Right ventricle myocardium inferior (tissue), 1 donor: ENCODE results near the gene NKIRAS2. TPM values are rescaled to one million over a fixed set of nuclear protein-coding genes. Genes with fewer than 3 reads are reported as not detected.

Experiments used
- ATAC-seq: fragments of 200-7000 bp; cut with Tn5 transposase; one replicate; pipeline ENCODE4 v1.9.1; 2020; ENCODE audit warnings: mild to moderate bottlenecking, moderate library complexity
- DNase-seq: peaks from one replicate; pipeline ENCODE4 v3.0.0; 2021; ENCODE audit errors: missing footprints
- intact Hi-C: fragments of 100-400 bp; cut with DNase I; formaldehyde crosslinking; loops from one replicate; pipeline ENCODE4 v1.11.0; 2022
- total RNA-seq: library from RNA; stranded (reverse); fragmentation: NEBNext Ultra II Directional; extraction: Animal tissue kit (Norgen Biotek cat#: 25700); gene quantifications from one replicate; pipeline ENCODE4 v1.2.1, GENCODE V29; 2021
- donor health status: DM: no; HTN: yes; CAD: no; lungs with severe emphysema.

Gene NKIRAS2
- total RNA-seq, 1 donor from 2014 or later: 47.1 TPM

GRCh38 chr17:42047343-42047742 lies 27.5 kb downstream of the NKIRAS2 start:
- ATAC-seq (no peak), DNase-seq (no peak)
- intact Hi-C loops: no loop called here

GRCh38 chr17:42049834-42050392 lies 30.0 kb downstream of the NKIRAS2 start:
- DNase-seq: no peak
- peak; percentile 4 for ATAC-seq
- intact Hi-C loops: no loop called here

GRCh38 chr17:42050393-42051012 lies 30.6 kb downstream of the NKIRAS2 start, which contains the start of gene C17orf113:
TSS of gene C17orf113 (minus strand) at chr17:42050601. CDS start at chr17:42043376, 7,225 bp downstream.
- intact Hi-C loops: no loop called here
- ATAC-seq (peak; percentile 78), DNase-seq (no peak)

DNA sequence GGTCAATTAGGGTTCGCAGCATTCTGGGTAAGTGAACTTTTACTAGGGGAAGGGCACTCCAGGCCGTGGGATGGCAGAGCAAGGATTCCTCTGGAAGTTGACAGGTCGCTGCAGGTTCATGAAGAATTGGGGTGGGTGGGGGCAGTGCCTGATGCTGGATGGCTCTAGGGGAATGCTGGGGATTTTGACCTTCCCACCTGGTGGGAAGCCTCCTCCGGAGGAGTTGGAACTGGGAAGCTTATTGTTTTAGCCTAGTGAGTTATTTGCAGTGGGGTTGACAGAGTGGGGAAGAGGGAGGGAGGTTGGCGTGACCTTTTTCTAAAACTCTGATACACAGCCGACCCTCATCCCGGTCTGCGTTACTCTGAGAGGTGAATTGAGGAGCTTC lies 31.1 kb downstream of the NKIRAS2 start:
- ATAC-seq (no peak), DNase-seq (no peak)
- intact Hi-C loops: no loop called here

GRCh38 chr17:42051645-42052044 lies 31.8 kb downstream of the NKIRAS2 start:
- intact Hi-C loops: no loop called here
- DNase-seq (no peak), ATAC-seq (no peak)

- intact Hi-C loops: no loop called here
- DNase-seq: no peak
- no peak for ATAC-seq
These were observed 32.5 kb downstream of the NKIRAS2 start for GRCh38 chr17:42052346-42052877.

DNA sequence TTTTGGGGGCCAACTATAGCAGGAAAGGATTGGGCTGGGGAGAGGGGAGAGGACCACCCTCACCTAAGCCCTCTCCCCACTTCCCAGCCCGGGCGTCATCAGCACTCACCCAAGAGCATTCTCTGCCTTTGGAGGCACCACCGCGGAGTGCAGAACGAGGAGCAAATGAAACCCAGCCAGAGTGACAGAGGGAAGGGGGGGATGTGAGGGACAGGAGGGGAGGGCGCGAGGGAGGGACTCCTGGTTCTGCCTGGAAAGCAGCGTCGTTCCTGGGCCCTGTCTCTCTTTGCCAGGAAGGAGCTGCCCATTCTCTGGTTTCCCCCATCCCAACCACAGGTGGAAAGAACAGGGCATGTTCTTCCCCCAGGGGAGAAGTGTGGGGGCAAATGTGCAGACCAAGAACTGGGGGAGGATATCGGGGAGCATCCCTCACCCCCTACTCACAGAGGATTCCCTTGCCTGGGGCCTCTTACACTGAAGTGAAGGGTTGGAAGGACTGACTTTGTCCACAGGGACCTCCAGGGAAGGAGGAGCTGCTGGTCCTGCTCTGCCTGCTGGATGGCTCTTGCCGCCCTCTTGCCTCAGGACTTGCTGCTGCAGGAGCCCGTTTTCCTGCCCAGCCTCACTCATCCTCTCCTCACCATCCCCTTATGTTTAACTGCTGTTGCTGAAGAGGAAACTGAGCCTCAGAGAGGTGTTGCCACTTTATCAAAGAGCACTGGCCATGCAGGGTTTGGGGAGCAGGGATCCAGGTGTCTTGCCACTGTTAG lies 34.0 kb downstream of the NKIRAS2 start:
- intact Hi-C loops: no loop called here
- DNase-seq (no peak), ATAC-seq (no peak)

- no peak for DNase-seq
- ATAC-seq: no peak
- intact Hi-C loops: no loop called here
These were observed 35.1 kb downstream of the NKIRAS2 start for GRCh38 chr17:42055027-42055426.

DNA sequence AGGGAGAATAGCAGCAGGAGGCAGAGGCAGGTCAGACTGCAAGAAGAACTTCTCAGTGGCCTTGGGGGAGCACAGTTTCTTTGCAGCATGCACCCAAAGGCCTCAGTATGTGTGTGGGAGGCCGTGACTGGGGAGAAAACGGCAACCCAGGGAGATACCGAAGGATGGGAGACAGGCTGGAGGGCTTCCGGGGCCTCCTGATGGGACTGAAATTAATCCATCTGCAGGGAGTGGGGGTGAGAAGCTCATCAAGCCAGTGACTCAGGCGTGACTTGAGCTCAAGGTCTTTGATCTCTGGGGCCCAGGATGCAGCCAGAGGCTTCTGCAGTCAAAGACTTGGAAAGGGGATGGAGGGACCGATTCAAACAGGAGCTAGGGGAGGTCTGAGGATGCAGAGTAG lies 35.6 kb downstream of the NKIRAS2 start:
- intact Hi-C loops: no loop called here
- DNase-seq: no peak
- ATAC-seq: no peak

DNA sequence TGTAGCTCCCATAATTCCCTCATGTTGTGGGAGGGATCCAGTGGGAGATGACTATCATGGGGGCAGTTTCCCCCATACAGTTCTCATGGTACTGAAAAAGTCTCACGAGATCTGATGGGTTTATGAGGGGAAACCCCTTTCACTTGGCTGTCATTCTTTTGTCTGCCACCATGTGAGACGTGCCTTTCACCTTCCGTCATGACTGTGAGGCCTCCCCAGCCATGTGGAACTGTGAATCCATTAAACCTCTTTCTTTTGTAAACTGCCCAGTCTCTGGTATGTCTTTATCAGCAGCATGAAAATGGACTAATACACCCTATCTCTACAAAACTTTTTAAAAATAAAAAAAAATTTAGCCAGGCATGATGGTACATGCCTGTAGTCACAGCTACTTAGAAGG lies 36.7 kb downstream of the NKIRAS2 start:
- intact Hi-C loops: no loop called here
- DNase-seq (no peak), ATAC-seq (no peak)

GRCh38 chr17:42058063-42058462 lies 38.2 kb downstream of the NKIRAS2 start:
- ATAC-seq (no peak), DNase-seq (no peak)
- intact Hi-C loops: no loop called here

DNA sequence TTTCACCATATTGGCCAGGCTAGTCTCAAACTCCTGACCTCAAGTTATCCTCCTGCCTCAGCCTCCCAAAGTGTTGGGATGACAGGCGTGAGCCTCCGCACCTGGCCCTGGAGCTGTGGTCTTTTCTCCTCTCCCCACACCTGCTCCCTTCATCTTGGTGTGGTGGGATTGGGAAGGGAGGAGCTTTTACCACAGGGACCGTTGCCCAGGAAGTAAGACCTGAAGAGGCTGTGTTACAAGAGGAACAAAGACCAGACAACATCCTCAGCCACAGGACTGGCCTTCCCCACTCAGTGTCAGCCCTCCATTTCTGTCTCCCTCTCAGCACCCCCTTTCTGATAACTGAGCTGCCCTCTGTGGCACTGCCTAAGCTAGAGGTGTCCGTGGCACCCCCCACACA lies 39.9 kb downstream of the NKIRAS2 start:
- ATAC-seq (no peak), DNase-seq (no peak)
- intact Hi-C loops: loop anchor here (5.0 kb wide), 1 partner anchor 33 kb away; no protein-coding TSS in a partner anchor

- no peak for DNase-seq
- no peak for ATAC-seq
- intact Hi-C loops: loop anchor here (5.0 kb wide), 1 partner anchor 33 kb away; no protein-coding TSS in a partner anchor
These were observed 40.3 kb downstream of the NKIRAS2 start for GRCh38 chr17:42060231-42060630.

DNA sequence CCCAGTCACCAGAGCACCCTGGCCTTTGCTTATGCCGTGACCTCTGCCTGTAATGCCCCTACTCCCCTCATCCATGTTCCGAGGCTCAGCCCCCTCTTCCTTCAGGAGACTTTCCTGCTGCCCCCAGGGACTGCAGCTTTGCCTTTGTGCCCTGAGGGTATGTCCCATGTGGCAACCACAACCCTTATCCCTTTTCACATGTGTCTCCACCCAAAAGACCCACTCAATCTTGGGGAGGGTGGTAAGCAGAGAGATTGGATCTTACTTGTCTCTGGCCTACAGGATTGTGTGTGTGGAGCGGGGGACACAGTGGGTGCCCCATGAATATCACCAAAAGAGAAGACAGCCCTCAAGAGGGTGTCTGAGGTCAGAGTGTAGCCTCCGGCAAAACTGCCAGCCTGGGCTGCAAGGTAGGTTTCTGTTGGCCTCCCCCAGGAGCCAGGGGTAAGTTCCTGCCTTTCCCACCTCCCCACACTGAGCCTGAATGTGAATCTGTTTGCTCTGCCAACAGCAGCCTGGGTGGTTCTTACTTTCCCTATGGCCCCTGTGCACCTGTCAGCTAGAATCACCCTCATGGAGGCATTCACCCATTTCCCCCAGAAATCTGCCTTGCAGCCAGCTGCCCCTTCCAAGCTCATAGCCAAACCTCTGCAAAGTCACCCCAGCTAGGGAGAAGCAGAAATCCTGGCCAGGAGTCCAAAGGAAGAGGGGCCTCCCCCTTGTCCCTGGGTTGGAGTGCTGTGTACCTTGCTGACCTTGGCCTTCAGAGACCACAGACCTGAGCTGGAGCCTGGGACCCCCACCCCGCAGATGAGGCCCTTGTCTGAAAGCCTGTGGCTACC lies 42.0 kb downstream of the NKIRAS2 start:
- intact Hi-C loops: loop anchor here (5.0 kb wide), 1 partner anchor 35 kb away; no protein-coding TSS in a partner anchor
- ATAC-seq (no peak), DNase-seq (no peak)

GRCh38 chr17:42062681-42063080 lies 42.8 kb downstream of the NKIRAS2 start:
- no peak for ATAC-seq
- intact Hi-C loops: loop anchor here (5.0 kb wide), 1 partner anchor 35 kb away; no protein-coding TSS in a partner anchor
- no peak for DNase-seq

- no peak for DNase-seq
- no peak for ATAC-seq
- intact Hi-C loops: no loop called here
These were observed 45.3 kb downstream of the NKIRAS2 start for GRCh38 chr17:42065201-42065600.

GRCh38 chr17:42067371-42068091 lies 47.6 kb downstream of the NKIRAS2 start:
- DNase-seq: no peak
- peak; percentile 29 for ATAC-seq
- intact Hi-C loops: no loop called here

DNA sequence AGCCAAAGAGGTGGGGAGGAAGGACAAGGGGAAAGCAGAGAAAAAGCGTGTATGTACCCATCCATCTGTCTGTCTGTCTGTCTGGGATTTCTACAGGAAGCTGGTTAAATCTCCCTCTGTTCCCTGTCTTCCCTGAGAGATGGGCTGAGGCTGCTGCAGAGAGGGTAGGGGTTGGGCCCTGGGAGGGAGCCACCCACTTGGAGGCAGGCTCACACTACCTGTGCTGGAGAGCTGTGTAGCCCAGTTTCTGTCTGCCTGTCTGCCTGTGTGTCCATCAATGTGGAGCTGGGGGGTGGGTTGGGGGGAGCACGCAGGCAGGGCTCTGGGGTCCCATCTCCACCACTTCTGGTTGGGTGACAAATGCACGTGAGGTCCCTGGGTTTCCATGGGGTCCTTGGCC lies 49.1 kb downstream of the NKIRAS2 start:
- ATAC-seq (no peak), DNase-seq (no peak)
- intact Hi-C loops: no loop called here
